ENCODE data around the gene B4GALNT3.

GRCh38 chr12:553216-554000 is 93.7 kb downstream of the B4GALNT3 start:
- TF ChIP-seq, protein P1, sequence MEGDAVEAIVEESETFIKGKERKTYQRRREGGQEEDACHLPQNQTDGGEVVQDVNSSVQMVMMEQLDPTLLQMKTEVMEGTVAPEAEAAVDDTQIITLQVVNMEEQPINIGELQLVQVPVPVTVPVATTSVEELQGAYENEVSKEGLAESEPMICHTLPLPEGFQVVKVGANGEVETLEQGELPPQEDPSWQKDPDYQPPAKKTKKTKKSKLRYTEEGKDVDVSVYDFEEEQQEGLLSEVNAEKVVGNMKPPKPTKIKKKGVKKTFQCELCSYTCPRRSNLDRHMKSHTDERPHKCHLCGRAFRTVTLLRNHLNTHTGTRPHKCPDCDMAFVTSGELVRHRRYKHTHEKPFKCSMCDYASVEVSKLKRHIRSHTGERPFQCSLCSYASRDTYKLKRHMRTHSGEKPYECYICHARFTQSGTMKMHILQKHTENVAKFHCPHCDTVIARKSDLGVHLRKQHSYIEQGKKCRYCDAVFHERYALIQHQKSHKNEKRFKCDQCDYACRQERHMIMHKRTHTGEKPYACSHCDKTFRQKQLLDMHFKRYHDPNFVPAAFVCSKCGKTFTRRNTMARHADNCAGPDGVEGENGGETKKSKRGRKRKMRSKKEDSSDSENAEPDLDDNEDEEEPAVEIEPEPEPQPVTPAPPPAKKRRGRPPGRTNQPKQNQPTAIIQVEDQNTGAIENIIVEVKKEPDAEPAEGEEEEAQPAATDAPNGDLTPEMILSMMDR (conservative IDR thresholded peaks at IDR 0.05; ENCODE audit: low read length): no peak
- no peak for TF ChIP-seq EZH2phosphoT487 (IDR thresholded peaks at IDR 0.05; ENCODE audit: borderline replicate concordance, low read depth, low read length)

Measured in OCI-LY7 (cell line).